HG03520 (cell line): ENCODE measurements around the gene LGALS8.
A peak's percentile ranks its signal among the peaks of the same experiment; 100 is the strongest.
"Not testable (repeated sequence)": the region's sequence is repeated elsewhere in the genome, so short reads cannot be mapped to it uniquely, and the experiment has no call there.

Experiments
- ATAC-seq: cut with Tn5 transposase; IDR thresholded peaks from one replicate; pipeline ENCODE4 v1.9.1; 2021; ENCODE audit warnings: mild to moderate bottlenecking, moderate library complexity; ENCODE audit not compliant: unreplicated experiment

The LGALS8 gene

GRCh38 chr1:236523704-236524141, at the start of gene LGALS8:
TSS of gene LGALS8 (plus strand) at chr1:236523982. CDS start at chr1:236526071, 2,089 bp downstream.
- ATAC-seq: peak; percentile 46

GRCh38 chr1:236476019-236476418, 47.8 kb upstream of the LGALS8 start:
- no peak for ATAC-seq

- no peak for ATAC-seq
Observed at GRCh38 chr1:236480758-236481436, 42.9 kb upstream of the LGALS8 start.

GRCh38 chr1:236484310-236484971, 39.3 kb upstream of the LGALS8 start:
- no peak for ATAC-seq

GRCh38 chr1:236486356-236487002, 37.3 kb upstream of the LGALS8 start:
- ATAC-seq: no peak

- ATAC-seq: not testable (repeated sequence)
Observed at GRCh38 chr1:236489161-236489560, 34.6 kb upstream of the LGALS8 start.

GRCh38 chr1:236489710-236490377, 33.9 kb upstream of the LGALS8 start:
- ATAC-seq: no peak

- ATAC-seq: no peak
Observed at GRCh38 chr1:236491469-236492136, 32.2 kb upstream of the LGALS8 start.

- ATAC-seq: no peak
Observed at GRCh38 chr1:236492378-236492777, 31.4 kb upstream of the LGALS8 start.

GRCh38 chr1:236494082-236494481, 29.7 kb upstream of the LGALS8 start:
- ATAC-seq: no peak

- ATAC-seq: no peak
Observed at GRCh38 chr1:236494586-236495466, 29.0 kb upstream of the LGALS8 start.

- ATAC-seq: no peak
Observed at GRCh38 chr1:236495467-236496112, 28.2 kb upstream of the LGALS8 start.

GRCh38 chr1:236497908-236498307, 25.9 kb upstream of the LGALS8 start:
- no peak for ATAC-seq

- no peak for ATAC-seq
Observed at GRCh38 chr1:236501093-236501492, 22.7 kb upstream of the LGALS8 start.

GRCh38 chr1:236502579-236502971, 21.2 kb upstream of the LGALS8 start:
- ATAC-seq: no peak

- ATAC-seq: no peak
Observed at GRCh38 chr1:236502972-236503639, 20.7 kb upstream of the LGALS8 start.

- not testable (repeated sequence) for ATAC-seq
Observed at GRCh38 chr1:236504338-236504737, 19.4 kb upstream of the LGALS8 start.

- no peak for ATAC-seq
Observed at GRCh38 chr1:236507022-236507700, 16.6 kb upstream of the LGALS8 start.
